ENCODE measurements around the gene DCAF15. TPM values are rescaled to one million over a fixed set of nuclear protein-coding genes. Genes with fewer than 3 reads are reported as not detected.

DCAF15 gene
- total RNA-seq, 4 donors from 2014 or later = 11.2 to 39.6 (median 20.1) TPM

- Histone ChIP-seq H3K4me1 (no peaks in the 10 kb centered on the region), H3K4me3 (no peak overlapping the region), H3K9me3 (no peaks in the 10 kb centered on the region), H3K27ac (no peak overlapping the region), H3K36me3 (no peaks in the 10 kb centered on the region), H3K27me3 (no peaks in the 10 kb centered on the region)
- intact Hi-C loops (cut with DNase I; ENCODE audit: low total_unique reads) = no loop called here
- TF ChIP-seq POLR2A (IDR thresholded peaks at IDR 0.05) = no peak
- TF ChIP-seq CTCF (IDR thresholded peaks at IDR 0.05) = no peak
- no peak for DNase-seq
These were observed 5.9 kb upstream of the DCAF15 start for GRCh38 chr19:13946414-13946813.

- DNase-seq = no peak
- H3K4me3 ChIP-seq = no peak overlapping the region
- no peak overlapping the region for H3K27ac ChIP-seq
- H3K4me1 ChIP-seq = peaks cover 0 to 3% of the 10 kb centered on the region in 2 donors
- H3K27me3 ChIP-seq = no peaks in the 10 kb centered on the region
- no peaks in the 10 kb centered on the region for H3K36me3 ChIP-seq
- intact Hi-C loops (cut with DNase I; ENCODE audit: low total_unique reads) = no loop called here
- no peaks in the 10 kb centered on the region for H3K9me3 ChIP-seq
- no peak for TF ChIP-seq CTCF (IDR thresholded peaks at IDR 0.05)
These were observed 1.3 kb upstream of the DCAF15 start for GRCh38 chr19:13951043-13951442.

- DNase-seq = no peak
- TF ChIP-seq POLR2A (IDR thresholded peaks at IDR 0.05) = no peak
- Histone ChIP-seq H3K27ac (peak overlapping the region; percentile 43 to 48), H3K4me1 (peaks cover 0 to 3% of the 10 kb centered on the region in 2 donors), H3K4me3 (peak overlapping the region; percentile 35 to 36), H3K9me3 (no peaks in the 10 kb centered on the region), H3K36me3 (no peaks in the 10 kb centered on the region), H3K27me3 (no peaks in the 10 kb centered on the region)
- intact Hi-C loops (cut with DNase I; ENCODE audit: low total_unique reads) = no loop called here
These were observed 533 bp upstream of the DCAF15 start for GRCh38 chr19:13951799-13952153.

- no peaks in the 10 kb centered on the region for H3K9me3 ChIP-seq
- peak overlapping the region; percentile 47 to 81 for H3K27ac ChIP-seq
- no peaks in the 10 kb centered on the region for H3K27me3 ChIP-seq
- H3K4me1 ChIP-seq = peaks cover 0 to 3% of the 10 kb centered on the region in 2 donors
- intact Hi-C loops (cut with DNase I; ENCODE audit: low total_unique reads) = no loop called here
- no peaks in the 10 kb centered on the region for H3K36me3 ChIP-seq
- H3K4me3 ChIP-seq = peak overlapping the region; percentile 69 to 72
- TF ChIP-seq CTCF (IDR thresholded peaks at IDR 0.05) = no peak
- TF ChIP-seq POLR2A (IDR thresholded peaks at IDR 0.05) = no peak
- no peak for DNase-seq
These were observed 722 bp downstream of the DCAF15 start for GRCh38 chr19:13952931-13953531.

GRCh38 chr19:13954185-13954584 lies 1.9 kb downstream of the DCAF15 start:
- DNase-seq = no peak
- H3K4me1 ChIP-seq = peaks cover 0 to 3% of the 10 kb centered on the region in 2 donors
- intact Hi-C loops (cut with DNase I; ENCODE audit: low total_unique reads) = no loop called here
- H3K36me3 ChIP-seq = no peaks in the 10 kb centered on the region
- H3K4me3 ChIP-seq = no peak overlapping the region
- TF ChIP-seq CTCF (IDR thresholded peaks at IDR 0.05) = no peak
- TF ChIP-seq POLR2A (IDR thresholded peaks at IDR 0.05) = no peak
- H3K27ac ChIP-seq = no peak overlapping the region
- H3K9me3 ChIP-seq = no peaks in the 10 kb centered on the region
- no peaks in the 10 kb centered on the region for H3K27me3 ChIP-seq

All from uterus (tissue), 4 donors.